HEK293T (cell line): Measurements from ENCODE around the gene LYRM4.

Experiments used
- ARNT ChIP-seq: fragments of 450-650 bp; IDR thresholded peaks from 2 replicates; pipeline ENCODE4 v1.6.1; 2017; ENCODE audit warnings: mild to moderate bottlenecking
- BHLHE40 ChIP-seq: fragments of 450-650 bp; IDR thresholded peaks from 2 replicates; pipeline ENCODE4 v1.6.1; 2016; ENCODE audit warnings: mild to moderate bottlenecking, moderate library complexity, borderline replicate concordance
- CTBP1 ChIP-seq: fragments of 450-650 bp; IDR thresholded peaks from 2 replicates; pipeline ENCODE4 v1.6.1; 2016; ENCODE audit warnings: borderline replicate concordance
- FOXA1 ChIP-seq: fragments of 450-650 bp; IDR thresholded peaks from 2 replicates; pipeline ENCODE4 v1.6.1; 2016; ENCODE audit warnings: mild to moderate bottlenecking
- FOXK2 ChIP-seq: fragments of 450-650 bp; IDR thresholded peaks from 2 replicates; pipeline ENCODE4 v1.6.1; 2016; ENCODE audit warnings: mild to moderate bottlenecking
- HDGF ChIP-seq: fragments of 450-650 bp; IDR thresholded peaks from 2 replicates; pipeline ENCODE4 v1.6.1; 2017; ENCODE audit warnings: antibody characterized with exemption, borderline replicate concordance
- SP1 ChIP-seq: fragments of 450-650 bp; IDR thresholded peaks from 2 replicates; pipeline ENCODE4 v1.6.1; 2017
- SUZ12 ChIP-seq: fragments of 450-650 bp; IDR thresholded peaks from 2 replicates; pipeline ENCODE4 v1.6.1; 2016; ENCODE audit warnings: mild to moderate bottlenecking
- TARDBP ChIP-seq: fragments of 450-650 bp; IDR thresholded peaks from 2 replicates; pipeline ENCODE4 v1.6.1; 2016
- ZNF384 ChIP-seq: fragments of 450-650 bp; IDR thresholded peaks from 2 replicates; pipeline ENCODE4 v1.6.1; 2016

GRCh38 chr6:5278047-5278446 is 17.3 kb upstream of the LYRM4 start:
- TF ChIP-seq FOXK2, result no peak
- no peak for TF ChIP-seq ARNT
- no peak for TF ChIP-seq TARDBP
- TF ChIP-seq SUZ12, result no peak
- TF ChIP-seq BHLHE40, result no peak
- no peak for TF ChIP-seq ZNF384
- TF ChIP-seq HDGF, result no peak
- no peak for TF ChIP-seq FOXA1
- no peak for TF ChIP-seq SP1
- TF ChIP-seq CTBP1, result no peak
